ENCODE data around the gene NTMT2.
"Not testable (repeated sequence)": the region's sequence is repeated elsewhere in the genome, so short reads cannot be mapped to it uniquely, and the experiment has no call there.

The NTMT2 gene

DNA sequence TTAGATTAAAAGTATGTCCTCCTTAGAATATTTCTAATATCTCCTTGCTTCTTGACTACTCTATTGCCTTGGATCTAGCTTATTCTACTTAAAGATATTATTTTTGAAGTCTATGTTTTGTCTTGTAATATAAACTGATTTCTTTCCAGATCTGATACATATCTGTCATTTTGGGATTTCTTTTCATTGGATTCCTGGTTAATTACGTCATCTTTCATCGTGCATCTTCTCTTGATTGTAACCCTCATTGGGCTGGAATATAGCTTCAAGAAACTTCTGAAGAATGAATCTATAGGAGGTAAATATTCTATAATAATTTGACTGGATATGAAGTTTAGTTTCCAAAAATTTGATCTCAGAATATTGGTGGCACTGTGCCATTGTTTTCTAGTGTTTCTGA, 12.1 kb downstream of the NTMT2 start:
- FAIRE-seq: no peak

DNA sequence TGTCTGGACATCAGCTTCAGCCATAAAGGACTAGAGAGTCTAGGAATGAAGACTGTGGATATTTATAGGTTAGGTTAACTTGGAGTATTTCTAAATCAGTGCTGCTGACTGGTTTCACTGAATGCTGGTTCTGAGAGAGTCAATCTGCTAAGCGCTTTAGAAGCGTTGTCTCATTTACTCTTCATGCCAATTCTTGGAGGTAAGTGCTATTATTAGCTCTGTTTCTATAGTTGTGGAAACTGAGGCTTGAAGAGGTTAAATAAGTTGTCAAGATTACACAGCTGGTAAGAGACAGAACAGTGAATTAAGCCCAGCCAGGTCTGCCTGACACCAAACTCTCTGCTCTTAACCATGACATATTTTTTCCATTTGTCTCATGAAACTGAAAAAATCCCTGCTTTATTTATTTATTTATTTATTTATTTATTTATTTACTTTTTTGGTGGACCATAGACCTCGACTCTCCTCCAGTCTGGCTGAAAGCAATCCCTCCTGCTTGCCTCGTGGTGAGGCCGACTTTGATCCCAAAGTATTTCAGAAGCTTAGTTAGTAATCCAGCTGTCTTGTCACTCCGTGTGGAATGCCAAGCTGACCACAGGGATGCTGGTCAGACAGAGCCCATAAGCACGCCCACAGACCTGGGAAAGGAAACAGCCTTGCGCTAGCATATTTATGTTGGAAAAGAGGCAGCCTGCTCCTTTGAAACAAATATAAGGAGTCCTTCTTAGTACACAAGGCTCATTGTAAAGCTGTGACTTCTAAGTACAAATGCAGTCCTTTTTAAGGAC, 16.9 kb downstream of the NTMT2 start:
- FAIRE-seq: no peak

- FAIRE-seq: no peak
These were observed 18.5 kb downstream of the NTMT2 start for GRCh38 chr1:170164103-170164763.

DNA sequence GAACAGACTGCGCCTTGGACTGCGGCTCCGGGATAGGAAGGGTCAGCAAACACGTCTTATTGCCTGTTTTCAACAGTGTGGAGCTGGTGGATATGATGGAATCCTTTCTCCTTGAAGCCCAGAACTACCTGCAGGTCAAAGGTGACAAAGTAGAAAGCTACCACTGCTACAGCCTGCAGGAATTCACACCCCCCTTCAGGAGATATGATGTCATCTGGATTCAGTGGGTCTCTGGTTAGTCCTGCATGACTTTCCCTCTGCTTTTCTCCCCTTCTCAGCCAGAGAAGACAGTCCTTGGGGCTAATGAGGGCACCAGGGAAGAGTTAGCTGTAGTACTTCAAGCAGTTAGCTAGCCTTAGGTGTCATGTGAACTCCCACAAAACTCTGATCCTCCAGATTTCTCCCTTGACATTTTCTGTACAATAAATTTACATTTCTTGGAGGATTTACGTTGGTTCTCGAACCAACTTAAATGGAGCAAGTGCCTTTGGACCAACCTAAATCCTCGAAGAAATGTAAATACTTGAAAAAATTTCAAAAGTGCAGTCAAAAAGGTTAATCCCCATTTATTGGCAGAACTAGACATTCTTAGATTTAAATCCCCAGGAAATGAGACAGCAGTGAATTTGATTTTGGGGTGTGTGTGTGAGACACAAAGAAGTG, 20.9 kb downstream of the NTMT2 start:
- no peak for FAIRE-seq

DNA sequence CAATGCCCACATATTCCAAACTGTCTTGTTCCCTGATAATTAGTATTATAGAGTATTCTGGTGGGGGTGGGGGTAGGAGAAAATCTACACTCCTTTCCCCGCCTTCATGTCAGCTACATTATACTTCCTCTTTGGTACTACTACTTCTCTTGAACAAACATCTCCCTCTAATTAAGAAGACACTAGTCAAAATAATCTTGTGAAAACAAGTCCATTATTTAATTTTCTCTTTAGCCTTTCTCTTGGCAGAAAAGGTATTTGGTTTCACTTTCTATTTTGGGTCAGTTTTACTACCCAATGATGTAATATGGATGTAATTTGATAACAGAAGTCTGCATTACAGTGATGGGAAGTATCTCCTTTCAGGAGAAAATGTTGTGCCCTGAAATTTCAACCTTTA, 22.5 kb downstream of the NTMT2 start:
- no peak for FAIRE-seq

GRCh38 chr1:170170513-170170912, 24.8 kb downstream of the NTMT2 start:
- not testable (repeated sequence) for FAIRE-seq

DNA sequence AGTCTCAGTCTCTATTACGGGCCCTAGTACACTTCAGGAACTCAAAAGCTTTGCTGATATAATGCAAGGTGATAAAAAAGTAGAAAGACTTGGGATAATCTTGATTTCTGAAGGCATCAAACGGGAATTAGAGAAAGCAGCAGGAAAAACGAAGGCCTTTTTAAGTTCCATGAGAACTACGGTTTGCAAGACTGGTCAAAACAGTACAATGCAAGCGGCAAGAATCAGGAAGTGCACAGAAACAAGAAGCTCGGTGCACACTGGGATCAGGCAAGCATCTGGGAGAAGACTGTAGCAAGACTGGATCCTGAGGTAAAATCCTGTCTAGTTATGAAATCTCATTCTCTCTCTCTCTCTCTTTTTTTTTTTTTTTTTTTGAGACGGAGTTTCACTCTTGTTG, 28.6 kb downstream of the NTMT2 start:
- no peak for FAIRE-seq

DNA sequence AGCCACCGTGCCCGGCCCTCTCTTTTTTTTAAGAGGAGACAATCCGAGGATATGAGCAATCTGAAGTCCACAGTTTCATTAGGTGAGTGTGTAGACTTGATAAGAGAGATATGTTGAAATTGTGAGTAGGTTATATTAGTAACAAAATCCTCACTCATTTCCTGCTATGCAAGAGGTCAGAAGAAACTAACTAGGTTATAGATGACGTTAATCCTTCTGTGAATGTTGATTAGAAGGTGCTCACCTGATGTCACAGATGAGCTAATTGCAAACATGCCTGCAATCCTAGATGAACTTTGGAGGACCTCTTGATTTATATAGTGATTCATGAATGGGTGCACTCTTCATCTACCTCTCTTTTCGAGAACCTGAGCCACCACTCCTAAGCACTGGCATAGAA, 29.3 kb downstream of the NTMT2 start:
- no peak for FAIRE-seq

DNA sequence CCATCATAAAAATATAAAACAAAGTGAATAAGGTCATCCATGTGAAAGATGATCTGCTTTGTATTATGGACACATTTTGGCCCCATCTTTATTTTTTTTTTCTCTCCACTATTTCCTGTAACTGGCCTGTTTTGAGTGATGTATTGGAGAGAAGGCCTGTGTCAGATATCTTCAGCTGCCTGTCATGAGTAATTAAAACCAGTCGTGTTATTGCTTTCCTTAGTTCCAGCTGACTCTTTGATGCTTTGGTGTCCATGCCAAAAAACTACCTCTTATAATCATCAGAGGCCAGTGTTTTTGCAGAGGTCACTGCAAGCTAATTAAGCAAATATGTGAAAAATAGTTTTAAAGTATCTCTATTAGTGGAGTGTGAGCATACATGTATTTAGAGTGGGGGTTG, 29.7 kb downstream of the NTMT2 start:
- FAIRE-seq: no peak

- no peak for FAIRE-seq
These were observed 31.0 kb downstream of the NTMT2 start for GRCh38 chr1:170176772-170177171.

- no peak for FAIRE-seq
These were observed 36.7 kb downstream of the NTMT2 start for GRCh38 chr1:170182442-170182841.

DNA sequence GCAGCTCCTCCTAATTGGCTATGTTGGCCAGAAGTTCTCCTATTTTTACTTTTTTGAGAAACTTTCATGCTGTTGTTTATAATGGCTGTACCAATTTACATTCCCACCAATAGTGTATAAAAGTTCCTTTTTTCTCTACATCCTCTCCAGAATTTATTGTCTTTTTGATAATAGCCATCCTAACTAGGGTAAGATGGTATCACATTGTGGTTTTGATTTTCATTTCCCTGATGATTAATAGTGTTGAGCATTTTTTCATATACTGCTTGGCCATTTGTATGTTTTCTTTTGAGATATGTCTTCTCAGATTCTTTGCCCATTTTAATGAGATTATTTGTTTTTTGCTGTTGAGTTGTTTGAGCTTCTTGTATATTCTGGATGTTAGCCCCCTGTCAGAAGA, 46.8 kb downstream of the NTMT2 start:
- no peak for FAIRE-seq

DNA sequence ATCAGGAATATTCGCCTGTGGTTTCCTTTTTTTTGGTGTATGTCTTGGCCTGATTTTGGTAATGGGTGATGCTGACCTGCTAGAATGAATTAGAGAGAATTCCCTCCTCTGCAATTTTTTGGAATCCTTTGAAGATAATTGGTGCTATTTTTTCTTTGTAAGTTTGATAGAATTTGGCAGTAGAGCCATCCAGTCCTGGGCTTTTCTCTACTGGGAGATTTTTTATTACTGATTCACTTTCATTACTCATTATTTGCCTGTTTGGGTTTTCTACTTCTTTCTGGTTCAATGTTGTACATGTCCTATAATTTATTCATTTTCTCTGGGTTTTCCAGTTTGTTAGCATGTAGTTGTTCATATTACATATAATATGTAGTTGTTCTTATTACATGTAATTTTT, 48.7 kb downstream of the NTMT2 start:
- FAIRE-seq: no peak

GRCh38 chr1:170196490-170197236, 50.9 kb downstream of the NTMT2 start:
- no peak for FAIRE-seq

- no peak for FAIRE-seq
These were observed 52.3 kb downstream of the NTMT2 start for GRCh38 chr1:170198090-170198489.

- no peak for FAIRE-seq
These were observed 52.8 kb downstream of the NTMT2 start for GRCh38 chr1:170198584-170198983.

- no peak for FAIRE-seq
These were observed 54.4 kb downstream of the NTMT2 start for GRCh38 chr1:170200161-170200560.

DNA sequence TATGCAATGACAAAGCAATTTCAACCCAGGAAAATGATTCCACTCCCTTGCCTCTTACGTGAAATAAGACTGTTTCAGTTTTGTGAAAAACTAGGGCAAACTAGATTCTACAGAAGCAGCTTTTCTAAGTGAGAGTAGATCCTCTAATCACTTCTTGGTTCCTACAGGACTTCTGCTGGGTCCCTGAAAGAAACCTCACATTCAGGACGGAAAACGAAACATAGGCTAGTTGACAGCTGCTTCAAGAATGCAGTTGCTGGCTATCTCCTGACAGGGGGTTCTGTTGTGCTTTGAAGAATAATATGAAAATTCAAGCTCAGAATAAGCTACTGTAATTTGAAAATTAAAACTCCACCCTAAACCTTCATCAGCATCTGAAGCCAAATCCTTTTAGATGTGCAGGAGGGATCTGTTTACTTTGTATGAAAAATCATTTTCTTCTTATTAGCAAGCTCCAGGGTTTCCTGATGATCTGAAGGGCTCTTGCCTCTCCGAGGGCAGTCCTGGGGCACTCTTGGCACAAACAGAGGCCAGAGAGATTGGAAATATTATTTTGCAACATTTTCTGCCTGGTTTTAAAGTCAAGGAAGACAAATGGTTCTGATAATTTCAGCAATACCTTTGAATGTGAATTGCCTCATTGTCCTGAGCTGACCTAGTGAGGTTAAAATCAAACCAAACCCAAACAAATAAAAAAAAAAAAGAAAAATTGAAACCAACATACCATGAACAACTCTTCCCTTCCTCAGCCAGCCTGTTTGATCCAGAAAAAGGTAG, 55.0 kb downstream of the NTMT2 start:
- FAIRE-seq: no peak

DNA sequence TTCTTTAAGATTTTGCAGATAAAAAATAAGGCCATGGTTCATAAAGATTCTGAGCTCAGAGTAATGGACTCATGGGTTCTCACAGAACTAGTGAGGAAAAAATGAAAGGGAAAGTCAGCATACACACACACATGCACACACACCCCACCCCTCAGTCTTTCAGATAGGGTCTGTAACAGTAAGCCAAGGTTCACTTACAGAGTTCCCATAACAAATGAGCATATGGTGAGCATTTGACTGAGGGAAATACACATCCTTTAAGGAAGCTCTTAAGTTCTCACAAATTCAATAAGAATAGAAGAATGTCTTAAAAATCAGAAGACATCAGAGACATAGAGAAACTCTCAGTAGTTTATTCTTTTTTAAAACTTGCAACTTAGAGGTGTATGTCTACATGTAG, 57.9 kb downstream of the NTMT2 start:
- no peak for FAIRE-seq

DNA sequence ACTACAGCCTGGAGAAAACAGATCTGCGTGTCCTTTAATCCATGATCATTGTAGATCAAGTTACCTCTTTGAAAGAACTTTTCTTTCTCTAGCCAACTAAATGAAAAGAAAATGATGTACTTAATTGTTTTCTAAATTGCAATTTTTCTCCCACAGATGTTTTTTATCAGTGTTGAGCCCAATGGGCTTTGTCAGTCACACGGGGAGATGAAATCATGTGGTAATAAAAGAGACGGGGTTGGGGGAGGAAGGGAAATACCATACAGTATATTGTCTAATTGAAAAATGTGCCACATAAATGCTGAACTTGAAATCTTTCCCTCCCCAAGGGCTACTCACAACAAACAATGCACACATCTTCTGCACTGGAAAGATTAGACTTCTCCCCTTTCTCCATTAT, 58.4 kb downstream of the NTMT2 start:
- no peak for FAIRE-seq

- FAIRE-seq: no peak
These were observed 59.5 kb downstream of the NTMT2 start for GRCh38 chr1:170205301-170205700.

DNA sequence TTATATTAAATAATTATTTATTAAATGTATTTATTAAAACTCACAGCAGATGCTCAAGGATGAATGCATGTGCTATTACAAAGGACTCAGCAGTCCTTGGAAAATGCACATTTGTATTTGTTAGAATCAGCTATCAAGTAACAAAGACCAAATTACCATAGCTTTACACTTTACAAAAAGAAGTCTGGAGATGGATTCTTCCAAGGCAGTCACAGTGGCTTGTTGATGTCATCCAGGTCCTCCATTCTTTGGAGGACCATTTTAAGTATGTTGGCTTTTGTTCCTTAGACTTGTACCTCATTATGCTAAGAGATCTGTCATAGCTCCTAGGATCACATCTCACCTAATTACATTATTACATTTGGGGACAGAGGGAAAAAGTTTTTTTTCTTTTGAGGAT, 63.4 kb downstream of the NTMT2 start:
- FAIRE-seq: no peak

DNA sequence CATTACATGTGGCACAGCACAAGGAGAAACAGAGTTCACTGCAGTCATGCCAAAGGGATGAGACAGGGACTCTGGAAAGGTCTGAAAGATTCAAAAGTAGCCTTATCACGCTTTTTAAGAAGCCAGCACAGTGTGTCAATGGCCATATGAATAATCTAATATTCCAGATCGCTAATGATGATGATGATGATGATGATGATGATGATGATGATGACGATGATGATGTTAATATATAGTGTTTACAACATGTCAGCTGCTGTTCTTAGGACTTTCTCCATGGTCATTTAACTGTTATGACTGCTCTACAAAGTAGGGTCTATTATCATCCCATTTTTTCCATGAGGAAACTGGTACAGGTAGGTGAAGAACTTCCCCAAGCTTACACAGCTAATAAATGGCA, 64.4 kb downstream of the NTMT2 start:
- FAIRE-seq: no peak
